K562 (cell line): ENCODE measurements around the gene CDKN1C. TPM values are rescaled to one million over a fixed set of nuclear protein-coding genes. Genes with fewer than 3 reads are reported as not detected.

ENCODE experiments used
- CHD7 ChIP-seq: fragments of 200-600 bp; sonication (generic); IDR thresholded peaks from one replicate; pipeline ENCODE4 v1.6.1; 2012; ENCODE audit warnings: mild to moderate bottlenecking, low read depth, low read length, inconsistent platforms
- ETV5 ChIP-seq: sonication (generic); formaldehyde crosslinking; IDR thresholded peaks from 2 replicates; pipeline ENCODE4 v1.4.0; 2020; ENCODE audit warnings: low read depth, mild to moderate bottlenecking, missing genetic modification reagents
- IRF1 ChIP-seq: sonication (generic); formaldehyde crosslinking; IDR thresholded peaks from 2 replicates; pipeline ENCODE4 v1.8.0; 2022; ENCODE audit warnings: missing genetic modification reagents, mild to moderate bottlenecking, borderline replicate concordance
- NKRF ChIP-seq: fragments of 450-650 bp; IDR thresholded peaks from 2 replicates; pipeline ENCODE4 v1.6.1; 2016; ENCODE audit warnings: borderline replicate concordance
- RFX7 ChIP-seq: fragments of 250-450 bp; sonication (Bioruptor Pico); IDR thresholded peaks from 2 replicates; pipeline ENCODE4 v1.5.1; 2021; ENCODE audit warnings: mild to moderate bottlenecking
- ZNF609 ChIP-seq: sonication (generic); formaldehyde crosslinking; IDR thresholded peaks from 2 replicates; pipeline ENCODE4 v1.8.1; 2023; ENCODE audit warnings: missing genetic modification reagents, mild to moderate bottlenecking, borderline replicate concordance
- polyA plus RNA-seq, 8 experiments: library from polyadenylated mRNA; depleted of rRNA in 4 of 8; stranded (reverse) in 5 of 8; unstranded in 3 of 8; fragments of >200 nt; fragmentation: Nextera tagmentation in 2 of 8; fragmentation: Illumina TruSeq in 1 of 8; extraction: Ambion mirVana in 2 of 8; extraction: Trizol in 1 of 8; gene quantifications; 2 replicates each; pipeline versions ENCODE4 v1.2.1 to v1.2.3, GENCODE V29; 2011 to 2014; ENCODE audit warnings: inconsistent platforms in 1 of 8, missing spikeins in 1 of 8
- total RNA-seq, 7 experiments: library from RNA; depleted of rRNA in 6 of 7; stranded (reverse); fragments of >200 nt in 6 of 7; fragmentation: Illumina TruSeq in 2 of 7; extraction: Trizol in 2 of 7; gene quantifications; 2 replicates each; pipeline versions ENCODE4 v1.2.1 to v1.2.3, GENCODE V29; 2011 to 2021; ENCODE audit warnings: low replicate concordance in 1 of 7

The CDKN1C gene
- total and polyA plus RNA-seq, 9 of the 15 experiments (the other 6 are each of a cell fraction or from before 2014, with no cell fraction given) = 2.8 to 21.1 (median 9.3) TPM

DNA sequence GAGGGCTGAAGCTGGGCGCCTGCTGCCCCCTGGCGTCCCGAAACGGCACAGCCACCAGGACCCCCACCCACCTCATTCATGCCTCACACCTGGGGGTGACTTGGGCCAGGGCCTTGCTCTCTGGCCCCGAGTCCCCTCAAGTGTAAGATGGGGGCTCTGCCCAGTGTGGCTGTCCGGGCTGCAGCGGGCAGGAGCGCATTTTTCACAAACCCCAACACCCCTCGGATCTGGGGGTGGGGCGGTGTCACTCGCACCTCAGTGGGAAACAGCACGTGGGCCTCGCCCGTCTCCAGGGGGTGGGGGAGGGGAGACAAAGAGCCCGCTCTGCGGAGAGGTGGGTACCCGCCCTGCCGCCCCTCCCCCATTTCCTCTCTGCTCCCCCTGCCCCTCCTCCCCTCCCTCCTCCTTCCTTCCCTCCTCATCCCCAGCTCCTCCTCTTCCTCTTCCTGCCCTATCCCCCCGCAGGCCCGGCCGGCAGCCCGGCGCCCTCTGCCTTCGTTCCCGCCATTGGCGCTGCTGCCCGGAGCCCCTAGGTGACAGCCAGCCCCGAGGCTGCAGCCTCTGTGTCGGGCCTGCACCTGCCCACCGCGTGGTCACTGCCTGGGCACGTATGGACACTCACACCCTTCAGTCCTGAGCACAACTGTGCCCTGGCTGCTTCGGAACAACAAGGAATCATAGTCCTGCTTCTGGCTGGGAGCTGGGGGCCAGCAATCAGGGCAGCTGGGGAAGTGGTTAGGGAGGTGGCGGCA lies 6.8 kb upstream of the CDKN1C start (continued):
- TF ChIP-seq CHD7 (no peak), RFX7 (CRISPR knock-in tag) (no peak), ZNF609 (CRISPR knock-in tag) (no peak), ETV5 (no peak), NKRF (no peak), IRF1 (CRISPR knock-in tag) (peak; percentile 27; the same call in 1 of the 2 replicates)
